ENCODE results near the gene CUL7. TPM values are rescaled to one million over a fixed set of nuclear protein-coding genes. Genes with fewer than 3 reads are reported as not detected.

The CUL7 gene
- total RNA-seq (2014; rRNA removed; shearing (Covaris generic)): 14.1 and 16.9 TPM in 2 replicates
- total RNA-seq (2022): 14.9 and 18.6 TPM in 2 replicates
- Bru-seq, nascent RNA: percentile 48 among the genes with signal in this experiment
- percentile 62 among the genes with signal in this experiment for BruChase-seq, experiment 1, labeled RNA remaining after a 6-hour chase
- percentile 59 among the genes with signal in this experiment for BruChase-seq, experiment 2, labeled RNA remaining after a 2-hour chase
- long read RNA-seq, full-length matches to known transcripts: 5 of 29 reads
- long read RNA-seq, partial matches to known transcripts: 15 of 29 reads
- long read RNA-seq, other reads (novel, unspliced or antisense): 9 of 29 reads

- H3K27ac ChIP-seq (ENCODE audit: low read depth, low read length, poor library complexity, severe bottlenecking): peak within 1 kb of the TSS; percentile 57
- TF ChIP-seq EZH2phosphoT487 (IDR thresholded peaks at IDR 0.05; ENCODE audit: borderline replicate concordance, low read depth, low read length): no peak
- TF ChIP-seq, protein P1, sequence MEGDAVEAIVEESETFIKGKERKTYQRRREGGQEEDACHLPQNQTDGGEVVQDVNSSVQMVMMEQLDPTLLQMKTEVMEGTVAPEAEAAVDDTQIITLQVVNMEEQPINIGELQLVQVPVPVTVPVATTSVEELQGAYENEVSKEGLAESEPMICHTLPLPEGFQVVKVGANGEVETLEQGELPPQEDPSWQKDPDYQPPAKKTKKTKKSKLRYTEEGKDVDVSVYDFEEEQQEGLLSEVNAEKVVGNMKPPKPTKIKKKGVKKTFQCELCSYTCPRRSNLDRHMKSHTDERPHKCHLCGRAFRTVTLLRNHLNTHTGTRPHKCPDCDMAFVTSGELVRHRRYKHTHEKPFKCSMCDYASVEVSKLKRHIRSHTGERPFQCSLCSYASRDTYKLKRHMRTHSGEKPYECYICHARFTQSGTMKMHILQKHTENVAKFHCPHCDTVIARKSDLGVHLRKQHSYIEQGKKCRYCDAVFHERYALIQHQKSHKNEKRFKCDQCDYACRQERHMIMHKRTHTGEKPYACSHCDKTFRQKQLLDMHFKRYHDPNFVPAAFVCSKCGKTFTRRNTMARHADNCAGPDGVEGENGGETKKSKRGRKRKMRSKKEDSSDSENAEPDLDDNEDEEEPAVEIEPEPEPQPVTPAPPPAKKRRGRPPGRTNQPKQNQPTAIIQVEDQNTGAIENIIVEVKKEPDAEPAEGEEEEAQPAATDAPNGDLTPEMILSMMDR (conservative IDR thresholded peaks at IDR 0.05; ENCODE audit: low read length): no peak
- peak within 1 kb of the TSS; percentile 92 for H3K4me2 ChIP-seq (ENCODE audit: low read length)
- H4K20me1 ChIP-seq (ENCODE audit: insufficient read depth, low read length): no peaks in the 10 kb centered on the region
- ChIA-PET CTCF (ENCODE audit: unreplicated experiment) (no interaction called here), POLR2A (interaction anchor here (0.7 to 2.4 kb wide), 7 partner anchors 8 to 124 kb away, joined by 3 to 6 read pairs (median 5); partner anchors contain the start of genes CNPY3, KLHDC3, MEA1 and PPP2R5D)
- no TSS peak for BruUV-seq (replicated peaks)
- peaks cover 23% of the 10 kb centered on the region for H3K36me3 ChIP-seq (ENCODE audit: insufficient read depth, low read length)
- peak within 1 kb of the TSS; percentile 77 for H3K4me3 ChIP-seq (ENCODE audit: low read depth, low read length, poor library complexity, severe bottlenecking)
- no peaks in the 10 kb centered on the region for H3K9me3 ChIP-seq (ENCODE audit: low read length)
- peak within 1 kb of the TSS; percentile 58 for H2AFZ ChIP-seq (ENCODE audit: low read length)
- peaks cover 32% of the 10 kb centered on the region for H3K4me1 ChIP-seq (ENCODE audit: insufficient read depth, low read length, poor library complexity, severe bottlenecking)
- peak; percentile 89 for DNase-seq (ENCODE audit: low spot score)
- H3K79me2 ChIP-seq (ENCODE audit: insufficient read depth, low read depth, low read length): peaks cover 12% of the 10 kb centered on the region
- intact Hi-C loops (cut with micrococcal nuclease; ENCODE audit: unreplicated experiment): loop anchor here (2.0 kb wide), 1 partner anchor 39 kb away; the partner anchor contains the start of gene KLHDC3
- no peaks in the 10 kb centered on the region for H3K9me2 ChIP-seq (ENCODE audit: insufficient read depth, low read length)
These were observed at the start of gene CUL7 for GRCh38 chr6:43053545-43054205. Gene CUL7 (minus strand): TSS chr6:43053851. CDS start chr6:43052788, 1,063 bp downstream.

DNA sequence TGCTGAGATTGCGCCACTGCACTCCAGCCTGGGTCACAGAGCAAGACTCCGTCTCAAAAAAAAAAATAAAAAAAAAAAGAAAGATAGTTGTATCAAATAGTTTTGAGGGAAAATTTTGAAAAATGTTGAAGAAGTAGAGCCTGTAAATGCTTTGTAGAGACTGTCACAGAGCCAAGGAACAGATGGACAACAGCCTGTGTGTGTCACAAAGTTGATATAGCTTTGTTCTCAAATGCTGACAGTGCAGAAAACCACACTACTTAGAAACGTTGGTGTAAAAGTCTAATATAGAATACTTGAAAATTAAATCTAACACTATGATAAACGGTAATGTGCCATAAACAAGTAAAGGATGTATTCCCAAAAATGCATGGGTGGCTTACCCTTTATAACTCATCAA is 47.8 kb upstream of the CUL7 start:
- Histone ChIP-seq H3K9me3 (ENCODE audit: low read length) (no peaks in the 10 kb centered on the region), H3K4me1 (ENCODE audit: insufficient read depth, low read length, poor library complexity, severe bottlenecking) (peaks cover 15% of the 10 kb centered on the region), H3K9me2 (ENCODE audit: insufficient read depth, low read length) (no peaks in the 10 kb centered on the region), H3K36me3 (ENCODE audit: insufficient read depth, low read length) (no peaks in the 10 kb centered on the region), H3K4me3 (ENCODE audit: low read depth, low read length, poor library complexity, severe bottlenecking) (no peak overlapping the region), H2AFZ (ENCODE audit: low read length) (no peak overlapping the region), H3K27ac (ENCODE audit: low read depth, low read length, poor library complexity, severe bottlenecking) (no peak overlapping the region), H3K4me2 (ENCODE audit: low read length) (no peak overlapping the region), H4K20me1 (ENCODE audit: insufficient read depth, low read length) (no peaks in the 10 kb centered on the region), H3K79me2 (ENCODE audit: insufficient read depth, low read depth, low read length) (no peaks in the 10 kb centered on the region; the same call in 1 of the 2 replicates)
- no TSS peak for BruUV-seq (replicated peaks)
- CTCF ChIA-PET (ENCODE audit: unreplicated experiment): no interaction called here
- DNase-seq (ENCODE audit: low spot score): no peak
- POLR2A ChIA-PET: no interaction called here
- TF ChIP-seq, protein P1 (conservative IDR thresholded peaks at IDR 0.05; ENCODE audit: low read length): no peak
- no peak for TF ChIP-seq EZH2phosphoT487 (IDR thresholded peaks at IDR 0.05; ENCODE audit: borderline replicate concordance, low read depth, low read length)
- intact Hi-C loops (cut with micrococcal nuclease; ENCODE audit: unreplicated experiment): no loop called here
